ENCODE data around the gene ADAMTSL2.

ADAMTSL2 gene

GRCh38 chr9:133609311-133610098, 75.0 kb downstream of the ADAMTSL2 start, which contains the start of gene FAM163B:
Gene FAM163B, minus strand, starts transcription at chr9:133609389. Its CDS starts 29,166 bp downstream, at chr9:133580223.
- H3K4me3 ChIP-seq (ENCODE audit: low read length) = no peak within 1 kb of the TSS
- peak; percentile 5 for DNase-seq (ENCODE audit: low read depth)
- TF ChIP-seq, protein P1, sequence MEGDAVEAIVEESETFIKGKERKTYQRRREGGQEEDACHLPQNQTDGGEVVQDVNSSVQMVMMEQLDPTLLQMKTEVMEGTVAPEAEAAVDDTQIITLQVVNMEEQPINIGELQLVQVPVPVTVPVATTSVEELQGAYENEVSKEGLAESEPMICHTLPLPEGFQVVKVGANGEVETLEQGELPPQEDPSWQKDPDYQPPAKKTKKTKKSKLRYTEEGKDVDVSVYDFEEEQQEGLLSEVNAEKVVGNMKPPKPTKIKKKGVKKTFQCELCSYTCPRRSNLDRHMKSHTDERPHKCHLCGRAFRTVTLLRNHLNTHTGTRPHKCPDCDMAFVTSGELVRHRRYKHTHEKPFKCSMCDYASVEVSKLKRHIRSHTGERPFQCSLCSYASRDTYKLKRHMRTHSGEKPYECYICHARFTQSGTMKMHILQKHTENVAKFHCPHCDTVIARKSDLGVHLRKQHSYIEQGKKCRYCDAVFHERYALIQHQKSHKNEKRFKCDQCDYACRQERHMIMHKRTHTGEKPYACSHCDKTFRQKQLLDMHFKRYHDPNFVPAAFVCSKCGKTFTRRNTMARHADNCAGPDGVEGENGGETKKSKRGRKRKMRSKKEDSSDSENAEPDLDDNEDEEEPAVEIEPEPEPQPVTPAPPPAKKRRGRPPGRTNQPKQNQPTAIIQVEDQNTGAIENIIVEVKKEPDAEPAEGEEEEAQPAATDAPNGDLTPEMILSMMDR (conservative IDR thresholded peaks at IDR 0.05; ENCODE audit: low read length) = no peak

DNA sequence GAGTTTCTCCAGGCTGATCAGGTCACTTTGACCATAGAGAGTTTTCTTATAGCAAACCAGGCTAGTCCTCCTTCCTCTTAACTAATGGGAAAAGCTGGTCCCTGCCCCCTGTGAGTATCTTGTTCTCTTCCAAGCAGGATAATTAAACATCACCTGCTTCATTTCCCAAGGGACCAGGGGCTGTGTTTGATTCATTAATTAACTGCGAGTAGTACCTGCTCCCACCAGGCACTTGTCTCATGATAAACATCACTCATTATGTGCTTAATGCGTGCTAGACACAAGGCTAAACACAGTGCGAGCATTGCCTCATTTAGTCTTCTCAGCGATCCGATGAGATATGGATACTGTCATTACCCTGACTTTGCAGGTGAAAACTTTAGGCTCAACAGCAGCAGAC, 76.3 kb downstream of the ADAMTSL2 start:
- H3K4me3 ChIP-seq (ENCODE audit: low read length) = no peak overlapping the region
- TF ChIP-seq, protein P1 (conservative IDR thresholded peaks at IDR 0.05; ENCODE audit: low read length) = no peak
- DNase-seq (ENCODE audit: low read depth) = no peak

- TF ChIP-seq, protein P1 (conservative IDR thresholded peaks at IDR 0.05; ENCODE audit: low read length) = no peak
- H3K4me3 ChIP-seq (ENCODE audit: low read length) = no peak overlapping the region
- no peak for DNase-seq (ENCODE audit: low read depth)
Observed at GRCh38 chr9:133612051-133612450, 77.5 kb downstream of the ADAMTSL2 start.

DNA sequence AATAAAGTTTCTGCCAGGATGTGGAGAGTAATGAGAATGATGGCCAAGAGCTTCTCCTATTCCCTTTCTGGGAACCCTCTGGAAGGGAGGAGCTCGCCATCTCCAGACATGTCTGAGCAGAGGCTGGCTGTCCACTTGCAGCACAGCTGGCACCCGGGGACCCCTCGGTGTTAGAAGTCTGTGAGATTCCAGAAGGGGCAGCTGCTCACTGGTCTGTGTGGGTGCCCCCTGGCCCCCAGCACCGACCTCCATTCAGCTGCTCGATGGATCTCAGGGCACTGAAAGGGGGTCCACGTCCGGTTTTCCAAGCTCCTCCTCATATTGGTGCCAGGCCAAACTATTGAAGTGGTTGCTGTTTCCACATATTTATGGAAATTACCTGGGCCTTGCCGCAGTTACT, 78.3 kb downstream of the ADAMTSL2 start:
- H3K4me3 ChIP-seq (ENCODE audit: low read length) = no peak overlapping the region
- TF ChIP-seq, protein P1 (conservative IDR thresholded peaks at IDR 0.05; ENCODE audit: low read length) = no peak
- no peak for DNase-seq (ENCODE audit: low read depth)

- TF ChIP-seq, protein P1 (conservative IDR thresholded peaks at IDR 0.05; ENCODE audit: low read length) = no peak
- no peak overlapping the region for H3K4me3 ChIP-seq (ENCODE audit: low read length)
- no peak for DNase-seq (ENCODE audit: low read depth)
Observed at GRCh38 chr9:133613432-133613831, 78.9 kb downstream of the ADAMTSL2 start.

GRCh38 chr9:133614056-133614455, 79.6 kb downstream of the ADAMTSL2 start:
- H3K4me3 ChIP-seq (ENCODE audit: low read length) = no peak overlapping the region
- DNase-seq (ENCODE audit: low read depth) = no peak
- TF ChIP-seq, protein P1 (conservative IDR thresholded peaks at IDR 0.05; ENCODE audit: low read length) = no peak

- TF ChIP-seq, protein P1 (conservative IDR thresholded peaks at IDR 0.05; ENCODE audit: low read length) = no peak
- no peak overlapping the region for H3K4me3 ChIP-seq (ENCODE audit: low read length)
- DNase-seq (ENCODE audit: low read depth) = no peak
Observed at GRCh38 chr9:133614678-133615077, 80.2 kb downstream of the ADAMTSL2 start.

All from AG10803 (cell line).